H4 (cell line): ENCODE results near the gene CIBAR2. TPM values are rescaled to one million over a fixed set of nuclear protein-coding genes. Genes with fewer than 3 reads are reported as not detected.

Source experiments
- DNase-seq: peaks from one replicate; pipeline ENCODE4 v3.0.0-alpha.2; 2015; ENCODE audit warnings: low spot score
- total RNA-seq: library from RNA; depleted of rRNA; stranded (reverse); fragments of >200 nt; shearing (Covaris generic); gene quantifications from 2 replicates; pipeline ENCODE4 v1.2.3, GENCODE V29; 2014

Gene CIBAR2
- total RNA-seq, 1 experiment from 2014 or later, result not detected

DNA sequence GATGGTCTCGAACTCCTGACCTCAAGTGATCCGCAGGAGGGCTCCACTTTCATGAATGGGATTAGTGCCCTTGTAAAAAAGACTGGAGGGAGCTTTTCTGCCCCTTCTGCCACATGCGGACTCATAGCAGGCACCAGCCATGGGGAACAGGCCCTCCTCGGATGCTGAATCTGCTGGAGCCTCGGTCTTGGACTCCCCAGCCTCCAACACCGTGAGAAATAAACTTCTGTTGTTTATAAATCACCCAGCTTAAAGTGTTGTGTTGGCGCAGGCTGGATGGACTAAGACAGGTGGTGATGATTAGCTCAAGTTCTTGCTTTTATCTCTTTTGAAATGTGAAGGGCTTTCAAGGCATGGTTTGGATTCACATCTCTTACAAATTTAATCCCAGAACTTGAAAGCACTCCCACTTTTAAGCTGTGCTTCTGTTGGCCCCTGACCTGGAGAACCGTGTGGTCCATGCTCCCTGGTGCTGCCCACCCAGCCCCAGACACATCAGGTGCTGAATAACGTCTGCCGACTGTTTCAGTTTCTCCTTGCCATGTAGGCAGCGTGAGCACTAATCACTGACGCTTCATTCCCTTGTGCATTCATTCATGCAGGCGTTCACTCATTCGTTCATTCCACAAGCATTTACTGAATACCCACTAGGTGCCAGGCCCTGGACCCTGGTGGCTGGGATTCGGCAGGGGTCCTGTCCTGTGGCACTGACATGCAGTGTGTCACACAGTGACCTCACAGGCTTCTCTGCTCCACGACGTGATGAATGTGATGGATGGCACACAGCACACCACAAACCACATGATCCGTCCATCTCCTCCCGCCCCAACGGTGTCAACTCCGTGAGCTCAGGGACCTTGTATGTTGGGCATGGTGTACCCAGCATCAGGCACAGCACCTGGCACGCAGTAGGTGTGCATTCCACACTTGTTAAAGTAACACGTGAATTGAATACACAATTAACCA is 8.9 kb downstream of the CIBAR2 start:
- no peak for DNase-seq

GRCh38 chr16:85101956-85102630 is 10.2 kb downstream of the CIBAR2 start:
- DNase-seq, result no peak

DNA sequence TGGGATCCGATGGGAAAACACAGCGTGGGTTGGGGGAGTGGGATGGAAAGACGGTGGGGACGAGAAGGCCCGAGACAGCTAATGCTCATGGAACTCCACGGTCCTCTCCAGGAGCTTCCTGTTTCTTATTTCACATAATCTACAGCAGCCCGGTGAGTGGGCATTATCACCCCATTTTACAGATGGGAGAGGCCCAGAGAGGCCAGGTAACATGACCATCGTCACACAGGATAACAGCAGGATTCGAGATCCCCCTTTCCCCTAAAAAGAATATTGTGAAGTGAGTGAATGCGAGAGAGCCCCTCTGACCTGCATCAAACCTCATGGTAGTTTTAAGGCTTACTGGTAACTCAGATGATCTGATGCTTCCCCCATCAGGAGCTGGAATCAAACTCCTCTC is 12.0 kb downstream of the CIBAR2 start:
- DNase-seq, result no peak

GRCh38 chr16:85098565-85098964 is 13.7 kb downstream of the CIBAR2 start:
- no peak for DNase-seq

- DNase-seq, result no peak
Observed at GRCh38 chr16:85096921-85097320, 15.4 kb downstream of the CIBAR2 start.

DNA sequence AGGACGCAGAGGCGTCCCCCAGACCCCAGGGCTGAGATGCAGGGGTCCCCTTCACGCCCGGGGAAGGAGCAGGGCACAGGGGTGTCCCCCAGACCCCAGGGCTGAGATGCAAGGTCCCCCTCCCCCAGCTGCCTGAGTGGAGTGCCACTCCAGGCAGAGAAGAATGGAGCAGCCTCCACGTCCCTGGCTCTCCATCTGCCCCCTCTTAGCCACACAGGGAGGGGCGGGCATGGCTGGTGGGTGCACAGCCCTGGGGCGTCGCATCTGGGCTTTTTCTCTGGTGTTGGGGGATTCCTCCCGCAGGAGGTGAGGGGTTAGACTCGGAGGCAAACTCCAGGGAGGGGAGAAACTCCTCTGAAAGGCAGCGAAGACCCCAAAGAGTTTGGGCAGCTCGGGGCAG is 17.5 kb downstream of the CIBAR2 start:
- DNase-seq, result no peak

- DNase-seq, result no peak
Observed at GRCh38 chr16:85094176-85094805, 18.0 kb downstream of the CIBAR2 start.

- DNase-seq, result no peak
Observed at GRCh38 chr16:85093705-85094104, 18.6 kb downstream of the CIBAR2 start.

- DNase-seq, result no peak
Observed at GRCh38 chr16:85092851-85093250, 19.4 kb downstream of the CIBAR2 start.

DNA sequence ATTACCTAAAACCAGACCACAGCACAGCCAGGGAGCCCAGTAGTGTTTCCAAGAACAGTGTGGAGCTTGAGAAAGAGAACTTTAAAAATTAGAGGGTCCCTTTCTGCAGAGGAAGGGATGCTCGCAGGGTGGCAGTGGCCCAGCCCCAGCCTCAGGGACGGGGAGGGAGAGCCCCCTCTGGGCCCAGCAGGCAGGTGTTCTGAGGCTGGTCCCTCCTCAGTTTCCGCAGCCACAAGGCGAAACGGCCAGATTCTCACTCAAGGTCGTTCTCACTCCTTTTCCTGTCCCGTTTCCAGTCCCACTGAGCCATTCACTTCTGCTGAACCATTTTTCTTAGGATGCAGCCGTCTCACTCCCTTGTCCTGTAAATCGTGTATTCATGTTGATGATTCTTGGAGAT is 20.0 kb downstream of the CIBAR2 start:
- no peak for DNase-seq

GRCh38 chr16:85091522-85091910 is 20.8 kb downstream of the CIBAR2 start:
- DNase-seq, result no peak

DNA sequence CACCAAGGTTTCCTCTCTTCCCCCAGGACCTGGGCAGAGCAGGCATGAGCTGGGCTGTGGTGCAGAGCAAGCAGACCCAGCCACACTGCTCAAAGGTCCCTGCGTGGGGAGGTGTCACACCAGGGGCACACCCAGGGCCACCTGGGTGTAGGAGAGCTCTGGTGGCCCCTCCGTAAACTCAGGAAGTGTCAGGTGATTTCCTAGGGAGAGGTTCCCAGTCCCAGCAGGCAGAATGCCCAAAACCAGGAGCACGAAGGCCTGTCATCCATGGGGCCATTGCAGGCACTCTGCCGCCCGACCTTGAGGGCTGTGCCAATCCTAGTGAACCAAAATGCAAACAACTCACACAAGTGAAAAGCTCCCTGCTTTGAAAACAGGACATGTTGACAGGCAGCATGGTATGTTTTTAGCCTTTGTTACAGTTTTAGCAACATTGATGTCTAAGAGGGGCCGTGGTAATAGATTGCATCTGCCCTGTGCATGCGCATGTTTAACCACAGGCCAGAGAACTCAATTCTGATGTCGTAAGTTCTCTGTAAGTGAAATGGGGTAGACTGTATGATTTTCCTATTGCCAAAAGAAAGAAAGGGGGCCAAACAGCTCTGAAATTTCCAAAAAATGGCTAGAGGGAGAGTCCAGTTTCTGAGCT is 21.3 kb downstream of the CIBAR2 start:
- DNase-seq, result no peak

DNA sequence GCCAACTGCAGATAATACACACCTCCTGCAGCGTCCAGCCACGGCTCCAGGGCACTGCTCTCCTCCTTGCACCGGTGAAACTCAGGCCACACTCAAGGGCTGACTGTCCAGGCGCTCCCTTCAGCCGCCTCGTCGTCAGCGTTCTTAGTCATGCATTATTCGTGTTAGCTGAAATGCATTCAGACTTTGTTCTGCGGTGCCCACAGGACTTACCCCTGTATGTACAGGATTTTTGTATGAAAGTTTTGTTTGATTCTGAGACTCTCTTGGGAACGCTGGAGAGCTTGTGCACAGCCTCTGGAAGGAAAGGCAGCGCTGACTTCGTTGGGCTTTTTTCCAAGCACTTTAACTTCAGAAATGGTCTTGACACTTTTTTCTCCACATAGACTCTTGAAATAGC is 22.1 kb downstream of the CIBAR2 start:
- DNase-seq, result no peak

- DNase-seq, result no peak
Observed at GRCh38 chr16:85089525-85089924, 22.7 kb downstream of the CIBAR2 start.

GRCh38 chr16:85088570-85089199 is 23.6 kb downstream of the CIBAR2 start:
- no peak for DNase-seq

GRCh38 chr16:85087899-85088569 is 24.2 kb downstream of the CIBAR2 start:
- DNase-seq, result no peak

GRCh38 chr16:85086347-85087291 is 25.7 kb downstream of the CIBAR2 start:
- DNase-seq, result peak; percentile 75

GRCh38 chr16:85085721-85086120 is 26.6 kb downstream of the CIBAR2 start:
- no peak for DNase-seq

DNA sequence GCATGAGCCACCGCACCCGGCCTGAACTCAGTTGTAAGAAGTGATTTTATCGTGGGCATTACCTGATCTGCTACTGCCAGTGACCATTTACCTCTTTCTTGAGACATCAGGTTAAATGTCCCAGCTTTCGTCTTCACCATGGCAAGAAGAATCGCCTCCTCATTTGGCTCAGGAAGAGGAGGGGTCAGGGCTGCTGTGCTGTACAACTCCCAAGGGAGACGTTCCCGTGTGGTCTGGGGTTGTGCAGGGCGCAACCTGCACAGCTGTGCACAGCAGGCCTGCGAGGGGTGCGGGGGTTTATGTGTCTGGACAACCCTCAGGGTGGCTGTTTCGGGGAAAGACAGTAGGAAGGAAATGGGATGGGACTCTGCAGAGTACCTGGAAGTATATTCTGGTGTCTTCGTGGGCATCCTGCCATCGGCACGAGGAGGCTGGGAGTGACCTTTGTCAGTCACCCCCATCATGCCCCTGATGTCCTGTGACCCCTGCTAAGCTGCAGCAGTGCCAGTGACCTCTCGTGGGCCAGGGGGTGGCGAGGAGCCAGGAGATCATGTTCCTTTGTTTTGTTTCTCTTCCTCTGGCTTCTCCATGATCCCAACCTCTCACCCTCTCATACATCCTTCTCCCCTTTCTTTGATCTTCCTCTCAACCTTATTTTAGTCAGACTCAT is 27.3 kb downstream of the CIBAR2 start:
- DNase-seq, result no peak
